AG09309 (cell line): ENCODE data around the gene DGAT2.

ENCODE experiments used
- DNase-seq: peaks from one replicate; pipeline ENCODE4 v3.0.0-alpha.2; 2010; ENCODE audit warnings: low read depth
- H3K4me3 ChIP-seq: 2 replicates; pipeline ENCODE4 v1.5.1; 2011; ENCODE audit warnings: mild to moderate bottlenecking, low read depth, low read length, moderate library complexity; ENCODE audit not compliant: control insufficient read depth
- TF ChIP-seq, protein P1 (sequence below): IDR thresholded peaks from 2 replicates; pipeline ENCODE4 v1.5.1; 2011; ENCODE audit warnings: mild to moderate bottlenecking, low read depth, low read length, inconsistent platforms; ENCODE audit not compliant: insufficient read depth, control insufficient read depth; ENCODE audit errors: missing control alignments

Gene DGAT2

GRCh38 chr11:75827562-75827961, 59.0 kb downstream of the DGAT2 start:
- TF ChIP-seq, protein P1, sequence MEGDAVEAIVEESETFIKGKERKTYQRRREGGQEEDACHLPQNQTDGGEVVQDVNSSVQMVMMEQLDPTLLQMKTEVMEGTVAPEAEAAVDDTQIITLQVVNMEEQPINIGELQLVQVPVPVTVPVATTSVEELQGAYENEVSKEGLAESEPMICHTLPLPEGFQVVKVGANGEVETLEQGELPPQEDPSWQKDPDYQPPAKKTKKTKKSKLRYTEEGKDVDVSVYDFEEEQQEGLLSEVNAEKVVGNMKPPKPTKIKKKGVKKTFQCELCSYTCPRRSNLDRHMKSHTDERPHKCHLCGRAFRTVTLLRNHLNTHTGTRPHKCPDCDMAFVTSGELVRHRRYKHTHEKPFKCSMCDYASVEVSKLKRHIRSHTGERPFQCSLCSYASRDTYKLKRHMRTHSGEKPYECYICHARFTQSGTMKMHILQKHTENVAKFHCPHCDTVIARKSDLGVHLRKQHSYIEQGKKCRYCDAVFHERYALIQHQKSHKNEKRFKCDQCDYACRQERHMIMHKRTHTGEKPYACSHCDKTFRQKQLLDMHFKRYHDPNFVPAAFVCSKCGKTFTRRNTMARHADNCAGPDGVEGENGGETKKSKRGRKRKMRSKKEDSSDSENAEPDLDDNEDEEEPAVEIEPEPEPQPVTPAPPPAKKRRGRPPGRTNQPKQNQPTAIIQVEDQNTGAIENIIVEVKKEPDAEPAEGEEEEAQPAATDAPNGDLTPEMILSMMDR, result no peak
- no peak for DNase-seq

DNA sequence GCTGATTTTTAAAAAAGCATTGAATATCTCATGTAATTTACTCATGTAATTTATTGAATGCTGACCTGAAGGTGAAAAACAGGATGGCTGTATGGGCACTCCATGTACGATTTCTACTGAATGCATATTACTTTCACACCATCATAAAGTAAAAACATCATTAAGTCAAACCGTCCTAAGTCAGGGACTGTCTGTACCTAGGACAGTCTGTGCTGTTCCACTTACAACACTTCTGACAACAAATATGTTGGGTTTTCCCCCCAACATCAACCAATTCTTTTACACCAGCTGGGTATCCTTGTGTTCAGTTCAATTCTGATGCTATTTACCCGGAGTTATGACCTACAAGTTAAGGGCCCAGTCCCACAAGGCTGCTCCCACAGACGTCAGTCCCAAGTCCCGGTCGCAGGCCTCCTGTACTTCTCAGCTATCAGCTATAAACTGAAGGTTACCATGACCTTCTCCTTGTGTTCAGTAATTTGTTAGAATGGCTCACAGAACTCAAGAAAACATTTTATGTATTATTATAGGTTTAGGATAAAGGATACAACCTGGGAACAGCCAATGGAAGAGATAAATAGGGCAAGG, 63.4 kb downstream of the DGAT2 start:
- no peak for DNase-seq
- TF ChIP-seq, protein P1, result no peak
- H3K4me3 ChIP-seq, result no peak overlapping the region

More at GRCh38 chr11:75827562-75827961, 59.0 kb downstream of the DGAT2 start:
- H3K4me3 ChIP-seq, result no peak overlapping the region

DNA sequence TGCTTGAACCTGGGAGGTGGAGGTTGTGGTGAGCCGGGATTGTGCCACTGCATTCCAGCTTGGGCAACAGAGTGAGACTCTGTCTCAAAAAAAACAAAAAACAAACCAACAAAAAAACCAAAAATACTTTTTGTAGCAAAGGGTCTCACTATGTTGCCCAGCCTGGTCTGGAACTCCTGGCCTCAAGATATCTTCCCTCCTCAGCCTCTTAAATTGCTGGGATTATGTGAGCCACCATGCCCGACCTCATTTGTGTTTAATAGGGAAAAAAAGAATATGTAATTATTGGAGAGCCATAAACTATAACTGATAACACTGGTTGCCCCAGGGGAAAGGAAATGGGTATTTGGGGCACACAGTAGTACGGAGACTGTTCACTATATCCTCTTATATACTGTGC, 66.2 kb downstream of the DGAT2 start:
- DNase-seq, result no peak

DNA sequence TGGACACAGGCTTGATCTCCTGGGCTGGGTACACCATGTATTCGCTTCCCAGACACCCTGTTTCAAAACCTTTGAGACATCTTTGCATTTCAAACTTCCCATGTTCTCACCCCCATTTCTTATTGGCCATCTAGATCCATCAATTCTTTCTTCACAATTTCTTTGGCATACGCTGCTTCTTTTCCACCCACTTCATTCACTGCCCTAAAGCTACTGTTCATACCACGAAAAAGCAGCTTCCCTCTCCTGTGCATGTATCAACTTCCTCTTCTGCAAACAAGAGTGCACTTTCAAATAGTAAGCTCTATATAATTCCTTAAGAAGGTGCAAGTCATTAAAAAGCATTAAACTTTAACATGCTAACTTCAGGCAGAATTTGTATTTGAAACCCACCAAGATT, 67.8 kb downstream of the DGAT2 start:
- no peak for DNase-seq
- H3K4me3 ChIP-seq, result no peak overlapping the region
- TF ChIP-seq, protein P1, result no peak

More for the DNA sequence above, 66.2 kb downstream of the DGAT2 start:
- TF ChIP-seq, protein P1, result no peak
- no peak overlapping the region for H3K4me3 ChIP-seq

- DNase-seq, result no peak
- TF ChIP-seq, protein P1, result no peak
- H3K4me3 ChIP-seq, result no peak overlapping the region
Observed at GRCh38 chr11:75839851-75840250, 71.3 kb downstream of the DGAT2 start.

- no peak for DNase-seq
- no peak overlapping the region for H3K4me3 ChIP-seq
- TF ChIP-seq, protein P1, result no peak
Observed at GRCh38 chr11:75840522-75840921, 71.9 kb downstream of the DGAT2 start.
